GM18951 (cell line): ENCODE data around the gene AGAP2.
"Not testable (repeated sequence)": the region's sequence is repeated elsewhere in the genome, so short reads cannot be mapped to it uniquely, and the experiment has no call there.

Experiments used
- POLR2A ChIP-seq: IDR thresholded peaks from 4 replicates; pipeline ENCODE4 v1.6.1; 2011; ENCODE audit warnings: mild to moderate bottlenecking; ENCODE audit not compliant: insufficient read length, insufficient read depth; ENCODE audit errors: extremely low read depth
- in situ Hi-C: fragments of 300-500 bp; cut with MboI; formaldehyde crosslinking; loops from one replicate; pipeline ENCODE4 v1.12.0; 2022; ENCODE audit warnings: low sequenced_read_pairs, mixed read lengths, inconsistent platforms; ENCODE audit not compliant: unreplicated experiment

AGAP2 gene

GRCh38 chr12:57715786-57716185, 22.8 kb downstream of the AGAP2 start:
- in situ Hi-C loops: no loop called here

GRCh38 chr12:57715036-57715748, 23.4 kb downstream of the AGAP2 start:
- in situ Hi-C loops: not testable (repeated sequence)

More at GRCh38 chr12:57715786-57716185, 22.8 kb downstream of the AGAP2 start:
- TF ChIP-seq POLR2A: no peak

DNA sequence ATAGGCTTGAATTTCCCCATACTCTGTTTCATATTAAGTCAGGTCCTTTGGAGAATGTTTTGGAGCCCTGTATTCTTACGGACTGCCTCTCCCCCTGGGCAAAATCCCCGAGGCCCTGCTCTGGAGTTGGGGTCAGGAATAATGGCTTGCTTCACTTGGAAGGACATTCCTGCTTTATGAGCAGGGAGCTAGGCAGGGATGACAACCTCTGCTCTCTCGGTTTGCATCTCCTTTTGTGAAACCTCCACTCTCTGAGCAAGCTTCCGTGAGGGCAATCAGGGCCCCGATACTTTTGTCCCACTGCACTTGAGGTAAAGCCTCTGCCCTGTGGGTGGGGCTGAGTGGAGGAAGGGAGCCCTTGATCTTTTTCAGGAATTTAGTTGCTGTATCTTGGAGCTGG, 25.3 kb downstream of the AGAP2 start:
- no peak for TF ChIP-seq POLR2A
- in situ Hi-C loops: no loop called here

- TF ChIP-seq POLR2A: no peak
- in situ Hi-C loops: no loop called here
These were observed 25.8 kb downstream of the AGAP2 start for GRCh38 chr12:57712701-57713100.

DNA sequence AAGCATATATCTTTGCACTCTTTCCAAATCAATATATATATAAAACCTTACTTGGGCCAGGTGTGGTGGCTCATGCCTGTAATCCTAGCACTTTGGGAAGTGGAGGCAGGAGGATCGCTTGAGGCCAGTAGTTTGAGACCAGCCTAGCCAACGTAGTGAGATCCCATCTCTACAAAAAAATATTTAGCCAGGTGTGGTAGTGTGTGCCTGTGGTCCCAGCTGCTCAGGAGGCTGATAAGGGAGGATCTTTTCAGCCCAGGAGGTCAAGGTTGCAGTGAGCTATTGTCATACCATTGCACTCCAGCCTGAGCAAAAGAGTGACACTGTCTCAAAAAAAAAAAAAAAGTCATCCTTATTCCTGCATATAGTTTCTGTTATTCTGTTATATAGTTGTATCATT, 30.2 kb downstream of the AGAP2 start:
- no peak for TF ChIP-seq POLR2A
- in situ Hi-C loops: no loop called here

GRCh38 chr12:57707250-57707649, 31.3 kb downstream of the AGAP2 start:
- TF ChIP-seq POLR2A: no peak
- in situ Hi-C loops: no loop called here

- no peak for TF ChIP-seq POLR2A
- in situ Hi-C loops: no loop called here
These were observed 38.2 kb downstream of the AGAP2 start for GRCh38 chr12:57700317-57700716.

DNA sequence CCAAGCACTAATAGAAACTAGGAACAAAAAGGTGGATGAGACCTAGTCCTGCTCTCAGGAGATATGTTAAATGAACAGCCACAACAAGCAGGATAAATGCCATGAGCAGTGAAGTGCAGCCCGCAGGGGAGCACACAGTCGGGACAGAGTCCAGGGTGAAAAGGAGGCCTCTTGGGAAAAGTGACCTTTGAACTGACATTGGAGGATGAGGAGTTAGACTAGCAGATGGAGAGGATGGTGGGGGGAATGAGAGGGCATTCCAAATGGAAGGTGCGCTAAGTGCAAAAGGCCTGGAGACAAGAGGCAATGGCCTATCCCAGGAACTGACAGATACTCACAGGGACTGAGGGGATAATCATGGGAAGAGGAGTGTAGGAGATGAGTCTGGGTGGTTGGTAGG, 40.1 kb downstream of the AGAP2 start:
- in situ Hi-C loops: no loop called here

GRCh38 chr12:57697076-57697475, 41.5 kb downstream of the AGAP2 start:
- TF ChIP-seq POLR2A: no peak
- in situ Hi-C loops: no loop called here

More for the DNA sequence above, 40.1 kb downstream of the AGAP2 start:
- no peak for TF ChIP-seq POLR2A

- TF ChIP-seq POLR2A: no peak
- in situ Hi-C loops: no loop called here
These were observed 42.6 kb downstream of the AGAP2 start for GRCh38 chr12:57695770-57696432.

DNA sequence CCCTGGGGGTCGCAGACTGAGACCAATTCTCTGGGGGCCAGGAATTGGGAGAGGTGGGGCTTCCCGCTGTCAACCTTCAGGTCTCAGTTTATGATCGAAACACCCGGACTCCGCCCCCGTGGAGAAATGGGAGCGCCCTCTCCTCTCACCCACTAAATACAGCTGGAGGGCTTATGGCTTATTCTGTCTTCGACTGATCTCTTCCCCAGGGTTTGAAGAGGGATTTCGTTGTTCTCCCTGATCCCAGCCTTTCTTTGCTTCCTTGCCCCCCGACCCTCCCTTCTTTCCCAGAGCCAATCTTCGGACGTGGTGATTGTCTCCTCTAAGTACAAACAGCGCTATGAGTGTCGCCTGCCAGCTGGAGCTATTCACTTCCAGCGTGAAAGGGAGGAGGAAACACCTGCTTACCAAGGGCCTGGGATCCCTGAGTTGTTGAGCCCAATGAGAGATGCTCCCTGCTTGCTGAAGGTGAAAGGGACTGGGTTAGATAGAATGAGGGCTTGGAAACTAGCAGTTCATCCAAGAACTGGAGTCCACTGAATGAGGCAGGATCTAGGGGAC, 44.0 kb downstream of the AGAP2 start:
- in situ Hi-C loops: no loop called here
- no peak for TF ChIP-seq POLR2A

DNA sequence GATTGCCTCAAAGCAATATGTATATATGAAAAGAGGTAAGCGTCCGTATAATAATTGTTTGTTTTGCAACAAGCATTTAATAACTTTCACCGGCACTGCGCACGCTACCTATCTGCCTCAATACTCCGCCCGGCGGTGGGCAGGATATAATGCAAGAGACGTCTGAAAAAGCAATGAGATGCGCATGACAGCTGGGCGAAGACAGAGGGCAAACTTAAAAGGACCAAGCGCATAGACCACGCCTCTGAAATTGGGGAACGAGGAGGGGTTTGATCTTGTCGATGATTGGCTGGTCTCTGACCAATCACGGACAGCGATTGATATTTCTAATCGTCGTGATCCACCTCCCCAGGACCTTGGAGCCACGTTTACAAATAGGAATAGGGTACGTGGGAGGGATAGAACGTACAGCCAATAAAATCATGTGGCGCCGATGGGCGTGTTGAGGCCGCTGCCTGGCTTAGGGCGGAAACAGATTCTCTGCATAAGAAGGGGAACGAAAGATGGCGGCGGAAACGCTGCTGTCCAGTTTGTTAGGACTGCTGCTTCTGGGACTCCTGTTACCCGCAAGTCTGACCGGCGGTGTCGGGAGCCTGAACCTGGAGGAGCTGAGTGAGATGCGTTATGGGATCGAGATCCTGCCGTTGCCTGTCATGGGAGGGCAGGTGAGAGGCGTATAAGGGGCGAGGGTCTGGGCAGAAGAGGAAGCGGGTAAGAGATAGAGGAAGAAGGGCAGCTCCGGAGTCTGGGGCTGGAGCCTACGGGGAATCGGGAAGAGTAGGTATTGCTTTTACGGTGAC, 44.7 kb downstream of the AGAP2 start, which contains the start of gene OS9:
Gene OS9 (plus strand): TSS at position 474 of the 800 bp plus-strand sequence. CDS start 30 bp downstream, at position 504.
- TF ChIP-seq POLR2A: peak; percentile 92
- in situ Hi-C loops: no loop called here

- in situ Hi-C loops: no loop called here
- no peak for TF ChIP-seq POLR2A
These were observed 45.3 kb downstream of the AGAP2 start for GRCh38 chr12:57693317-57693658.
